GM08714 (cell line): ENCODE data around the gene TMPRSS6.

ENCODE experiments used
- H3K4me3 ChIP-seq: fragments of 200-500 bp; sonication (Bioruptor generic); 2 replicates; pipeline ENCODE4 v1.5.1; 2014; ENCODE audit warnings: mild to moderate bottlenecking, low read length, inconsistent platforms
- ZNF274 ChIP-seq: IDR thresholded peaks from 2 replicates; pipeline ENCODE4 v1.6.1; 2012; ENCODE audit warnings: mild to moderate bottlenecking, low read depth, low read length

Gene TMPRSS6

DNA sequence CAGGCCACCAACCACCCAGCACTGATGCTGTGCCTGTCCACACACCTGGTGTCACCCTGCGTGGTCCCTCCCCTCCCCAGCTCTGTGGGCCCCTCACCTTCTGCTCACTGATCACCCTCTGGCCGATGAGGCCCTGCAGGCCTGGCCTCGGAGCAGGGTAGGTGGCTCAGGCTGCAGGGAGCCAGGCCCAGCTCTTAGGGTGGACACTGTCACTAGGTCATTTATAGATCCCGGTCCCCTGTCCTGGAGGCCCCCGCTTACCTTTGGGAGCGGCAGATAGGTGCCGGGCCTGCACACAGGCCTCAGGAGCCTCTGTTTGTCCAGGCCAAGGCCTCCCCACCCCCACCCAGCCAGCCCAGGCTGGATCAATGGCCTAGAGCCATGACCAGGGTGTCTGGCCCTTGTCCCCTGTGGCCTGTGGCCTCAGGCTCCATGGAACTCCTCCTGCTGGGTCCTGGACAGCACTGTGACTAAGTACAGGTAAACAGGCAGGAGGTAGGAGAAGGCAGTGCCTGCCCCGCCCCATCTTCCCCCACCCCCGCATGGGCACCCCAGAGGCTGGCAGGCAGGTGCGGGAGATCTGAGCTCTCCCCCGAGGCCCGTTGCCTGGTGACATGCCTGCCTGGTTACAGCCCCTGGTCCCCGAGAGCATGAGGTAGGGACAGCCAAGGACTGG lies at the start of gene TMPRSS6:
TSS of gene TMPRSS6 (minus strand) at position 472 of the 676 bp plus-strand sequence. CDS start 6,296 bp downstream, outside the sequence.
- no peak within 1 kb of the TSS for H3K4me3 ChIP-seq

DNA sequence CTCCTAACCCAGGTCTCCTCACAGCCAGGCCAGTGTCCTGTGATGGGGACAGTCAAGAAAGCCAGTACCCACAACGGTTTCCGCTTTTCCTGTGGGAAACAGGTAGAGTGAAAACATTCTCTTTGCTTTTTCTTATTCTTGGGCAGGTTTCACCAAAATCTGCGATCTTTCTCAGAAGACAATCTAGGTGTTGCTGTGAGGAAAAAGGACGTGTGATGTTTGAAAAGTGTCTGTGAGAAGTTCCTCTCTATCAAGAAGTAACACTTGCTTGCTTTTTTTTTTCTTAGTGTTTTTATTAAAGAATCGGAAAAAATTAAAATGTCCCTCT lies 49.4 kb upstream of the TMPRSS6 start:
- no peak for TF ChIP-seq ZNF274
- no peak overlapping the region for H3K4me3 ChIP-seq

More for the DNA sequence above, at the start of gene TMPRSS6:
- TF ChIP-seq ZNF274 = no peak

DNA sequence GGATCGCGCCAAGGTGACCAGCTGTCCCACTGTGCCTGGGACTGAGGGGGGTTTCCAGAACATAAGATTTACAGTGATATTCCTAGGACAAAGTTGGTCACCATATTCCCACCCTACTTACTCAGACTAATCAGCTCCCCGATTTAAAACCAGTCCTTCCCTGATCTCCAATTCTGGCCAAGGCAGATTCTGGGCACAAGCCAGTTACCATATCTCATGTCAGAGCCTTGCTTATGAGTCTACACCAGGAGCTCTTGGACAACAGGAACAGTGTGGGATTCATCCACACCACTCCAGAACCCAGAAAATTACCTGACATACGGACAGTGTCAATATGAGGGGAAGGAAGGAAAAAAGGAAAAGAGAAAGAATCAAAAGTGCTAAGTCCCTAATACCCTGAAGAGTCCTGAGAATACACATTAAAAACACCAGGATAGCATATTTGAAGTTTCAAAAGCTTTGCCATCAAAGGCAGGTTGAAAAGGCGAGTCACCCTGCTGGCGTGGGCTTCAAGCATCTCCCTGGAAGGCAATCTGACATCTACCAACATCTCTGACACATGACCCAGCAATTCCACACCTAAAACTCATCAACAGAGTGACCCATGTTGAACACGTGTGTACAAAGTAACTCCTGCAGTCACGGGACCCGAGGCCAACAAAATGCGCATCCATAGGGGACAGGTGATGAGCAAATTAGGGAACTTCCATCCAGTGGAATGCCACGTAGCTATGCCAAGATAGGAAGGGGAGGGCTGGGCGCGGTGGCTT lies 48.2 kb upstream of the TMPRSS6 start:
- TF ChIP-seq ZNF274 = no peak
- H3K4me3 ChIP-seq = no peak overlapping the region

DNA sequence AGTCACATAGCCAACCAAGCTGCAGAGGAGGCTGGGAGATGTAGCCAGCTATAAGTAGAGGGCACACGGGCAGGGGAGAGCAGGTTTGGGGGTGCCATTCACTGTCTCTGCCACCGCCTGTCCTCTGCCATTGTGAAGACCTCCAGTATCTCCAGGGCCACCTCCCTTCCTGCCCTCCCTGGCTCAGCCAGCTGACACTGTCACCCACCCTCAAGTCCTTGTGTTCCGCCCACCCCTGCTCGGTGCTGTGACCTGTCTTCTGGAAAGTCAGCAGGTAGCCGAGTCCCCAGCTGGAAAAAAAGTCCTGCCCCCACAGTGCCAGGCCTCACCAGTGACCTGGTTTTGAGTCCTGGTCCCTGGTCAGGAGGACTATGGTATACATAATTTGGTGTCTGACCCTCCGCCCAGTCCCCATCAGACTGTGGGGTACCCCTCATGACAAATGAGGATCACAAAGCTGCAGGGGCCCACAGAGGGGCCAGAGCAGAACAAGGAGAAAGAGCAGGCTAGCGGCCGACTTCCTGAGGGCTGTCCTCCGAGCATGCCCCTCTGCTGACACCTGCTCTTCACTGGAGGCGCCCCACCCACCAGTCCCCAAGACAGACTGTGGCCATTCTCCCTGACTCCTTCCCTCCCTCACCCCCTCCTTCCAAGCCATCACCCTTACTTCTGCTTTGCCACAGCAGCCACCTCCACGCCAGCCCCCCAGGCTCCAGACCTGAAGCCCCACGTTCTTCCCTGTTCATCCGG lies 47.3 kb upstream of the TMPRSS6 start:
- TF ChIP-seq ZNF274 = no peak

DNA sequence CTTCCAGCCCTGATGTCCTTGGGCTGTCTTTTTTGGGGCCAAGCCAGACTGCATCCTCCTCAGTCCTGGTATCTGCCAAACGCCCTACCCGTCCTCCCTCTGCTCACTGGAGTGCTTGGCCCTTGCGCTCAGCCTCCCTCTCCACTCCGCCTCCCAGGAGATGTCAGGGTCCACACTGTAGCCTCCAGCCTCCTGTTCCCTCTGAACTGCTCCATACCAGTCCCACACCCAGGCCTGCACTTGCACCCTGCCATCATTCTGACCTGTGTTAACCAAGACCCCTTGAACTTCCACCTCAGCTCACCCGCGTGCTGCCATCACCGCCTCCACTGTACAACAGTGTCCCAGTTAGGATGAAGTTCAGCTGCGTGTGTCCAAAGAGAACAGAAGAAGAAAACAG lies 46.5 kb upstream of the TMPRSS6 start:
- no peak overlapping the region for H3K4me3 ChIP-seq
- no peak for TF ChIP-seq ZNF274

More for the DNA sequence above, 47.3 kb upstream of the TMPRSS6 start:
- H3K4me3 ChIP-seq = no peak overlapping the region

GRCh38 chr22:37154925-37155712 lies 45.6 kb upstream of the TMPRSS6 start:
- no peak overlapping the region for H3K4me3 ChIP-seq
- TF ChIP-seq ZNF274 = no peak

- no peak overlapping the region for H3K4me3 ChIP-seq
- no peak for TF ChIP-seq ZNF274
These were observed 44.4 kb upstream of the TMPRSS6 start for GRCh38 chr22:37153901-37154300.

DNA sequence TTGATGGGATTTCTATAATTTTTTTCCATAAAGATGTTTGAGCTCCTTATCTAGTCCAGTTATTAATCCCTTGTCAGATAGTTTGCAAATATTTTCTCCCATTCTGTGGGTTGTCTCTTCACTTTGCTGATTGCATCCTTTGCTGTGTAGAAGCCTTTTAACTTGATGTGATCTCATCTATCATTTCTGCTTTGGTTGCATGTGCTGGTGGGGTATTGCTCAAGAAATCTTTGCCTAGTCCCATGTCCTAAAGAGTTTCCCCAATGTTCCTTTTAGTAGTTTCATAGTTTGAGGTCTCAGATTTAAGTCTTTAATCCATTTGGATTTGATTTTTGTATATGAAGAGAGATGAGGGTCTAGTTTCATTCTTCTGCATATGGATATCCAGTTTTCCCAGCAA lies 41.9 kb upstream of the TMPRSS6 start:
- H3K4me3 ChIP-seq = no peak overlapping the region
- no peak for TF ChIP-seq ZNF274

GRCh38 chr22:37150701-37151100 lies 41.2 kb upstream of the TMPRSS6 start:
- H3K4me3 ChIP-seq = no peak overlapping the region
- no peak for TF ChIP-seq ZNF274

- no peak for TF ChIP-seq ZNF274
- peak overlapping the region; percentile 72 for H3K4me3 ChIP-seq
These were observed 39.5 kb upstream of the TMPRSS6 start for GRCh38 chr22:37148742-37149665.

DNA sequence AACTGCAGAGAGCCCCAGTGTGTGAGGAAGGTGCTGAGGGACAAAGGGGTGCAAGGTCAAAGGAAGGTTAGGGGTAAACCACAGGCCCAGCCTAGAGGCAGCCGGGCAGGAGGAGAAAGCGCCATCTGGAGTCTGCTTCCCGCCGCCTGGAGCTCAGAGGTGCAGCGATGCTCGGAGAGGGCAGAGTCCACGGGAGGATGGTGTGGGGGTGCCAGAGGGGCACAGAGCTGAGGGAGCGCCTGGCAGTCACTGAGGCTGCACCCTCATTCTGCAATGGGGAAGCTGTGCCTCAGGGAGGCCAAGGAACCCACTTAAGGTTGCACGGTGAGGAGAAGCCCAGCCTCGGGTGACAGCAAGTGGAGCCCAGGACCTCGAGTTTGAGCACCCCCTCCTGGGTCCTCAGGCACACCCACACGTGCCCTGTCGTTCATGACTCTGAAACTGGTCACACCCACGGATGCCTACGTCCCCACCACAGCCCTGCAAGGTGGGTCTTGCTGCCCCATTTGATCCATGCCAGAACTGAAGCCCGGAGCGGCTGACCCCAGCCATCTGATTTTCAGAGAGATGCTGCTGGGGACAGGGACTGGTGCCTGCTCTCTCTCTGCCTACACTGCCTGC lies 38.6 kb upstream of the TMPRSS6 start:
- TF ChIP-seq ZNF274 = no peak

GRCh38 chr22:37147186-37147990 lies 37.9 kb upstream of the TMPRSS6 start:
- H3K4me3 ChIP-seq = peak overlapping the region; percentile 72; the same call in 1 of the 2 replicates
- TF ChIP-seq ZNF274 = no peak

More for the DNA sequence above, 38.6 kb upstream of the TMPRSS6 start:
- peak overlapping the region; percentile 72; the same call in 1 of the 2 replicates for H3K4me3 ChIP-seq
